Hypothalamus (tissue), 51 donors: Measurements from ENCODE around the gene PRRX2.
"Not testable (repeated sequence)": the region's sequence is repeated elsewhere in the genome, so short reads cannot be mapped to it uniquely, and the experiment has no call there.

ENCODE experiments used
- DNase-seq, 51 donors: peaks; one replicate each; lab custom pipeline; 2025; lab: John Stamatoyannopoulos, UW

The PRRX2 gene

GRCh38 chr9:129750013-129750638 lies 84.7 kb downstream of the PRRX2 start:
- DNase-seq = no peak

GRCh38 chr9:129751841-129752801 lies 86.7 kb downstream of the PRRX2 start:
- no peak for DNase-seq

GRCh38 chr9:129752900-129753729 lies 87.7 kb downstream of the PRRX2 start, which contains the start of gene PTGES:
TSS of gene PTGES (minus strand) at chr9:129753042. CDS start at chr9:129753012, 30 bp downstream.
- peak in 20 of 51 donors; percentile 3 to 48 (median 21) for DNase-seq

- no peak for DNase-seq
These were observed 89.7 kb downstream of the PRRX2 start for GRCh38 chr9:129755151-129755550.

GRCh38 chr9:129756191-129756590 lies 90.7 kb downstream of the PRRX2 start:
- no peak for DNase-seq

- no peak for DNase-seq
These were observed 91.6 kb downstream of the PRRX2 start for GRCh38 chr9:129757045-129757444.

GRCh38 chr9:129759319-129759718 lies 93.9 kb downstream of the PRRX2 start:
- no peak for DNase-seq

GRCh38 chr9:129759804-129760502 lies 94.5 kb downstream of the PRRX2 start:
- no peak for DNase-seq

GRCh38 chr9:129760784-129761183 lies 95.3 kb downstream of the PRRX2 start:
- DNase-seq = not testable (repeated sequence)

GRCh38 chr9:129761293-129761900 lies 96.0 kb downstream of the PRRX2 start:
- DNase-seq = no peak

- DNase-seq = no peak
These were observed 96.5 kb downstream of the PRRX2 start for GRCh38 chr9:129761901-129762369.

- DNase-seq = not testable (repeated sequence)
These were observed 97.0 kb downstream of the PRRX2 start for GRCh38 chr9:129762370-129762984.

GRCh38 chr9:129762985-129763926 lies 97.8 kb downstream of the PRRX2 start:
- DNase-seq = no peak

GRCh38 chr9:129765764-129766317 lies 100.4 kb downstream of the PRRX2 start:
- DNase-seq = no peak

- DNase-seq = no peak
These were observed 103.0 kb downstream of the PRRX2 start for GRCh38 chr9:129768486-129768885.

GRCh38 chr9:129769669-129770068 lies 104.2 kb downstream of the PRRX2 start:
- DNase-seq = no peak

- DNase-seq = no peak
These were observed 105.3 kb downstream of the PRRX2 start for GRCh38 chr9:129770741-129771140.
